WERI-Rb-1 (cell line): Measurements from ENCODE around the gene WWTR1.

ENCODE experiments used
- DNase-seq: peaks from one replicate; pipeline ENCODE4 v3.0.0-alpha.2; 2020
- H3K27ac ChIP-seq: fragments of 250-450 bp; sonication (Bioruptor Pico); 2 replicates; pipeline ENCODE4 v1.5.1; 2020; ENCODE audit warnings: mild to moderate bottlenecking, moderate library complexity
- H3K27me3 ChIP-seq: fragments of 250-450 bp; sonication (Bioruptor Pico); 2 replicates; pipeline ENCODE4 v1.5.1; 2021; ENCODE audit warnings: mild to moderate bottlenecking, low read depth, moderate library complexity; ENCODE audit not compliant: insufficient read depth, severe bottlenecking
- H3K36me3 ChIP-seq: fragments of 250-450 bp; sonication (Bioruptor Pico); 2 replicates; pipeline ENCODE4 v1.5.1; 2020; ENCODE audit warnings: mild to moderate bottlenecking, moderate library complexity
- H3K4me3 ChIP-seq: 2 replicates; pipeline ENCODE4 v1.5.1; 2011; ENCODE audit warnings: low read depth, mild to moderate bottlenecking, control low read depth, low read length
- H3K9me3 ChIP-seq: fragments of 250-450 bp; sonication (Bioruptor Pico); 2 replicates; pipeline ENCODE4 v1.5.1; 2021; ENCODE audit warnings: mild to moderate bottlenecking, moderate library complexity; ENCODE audit not compliant: severe bottlenecking
- TF ChIP-seq, protein P1 (sequence below): IDR thresholded peaks from 2 replicates; pipeline ENCODE4 v1.5.1; 2011; ENCODE audit warnings: low read depth, mild to moderate bottlenecking, control low read depth, inconsistent platforms, low read length

The WWTR1 gene

DNA sequence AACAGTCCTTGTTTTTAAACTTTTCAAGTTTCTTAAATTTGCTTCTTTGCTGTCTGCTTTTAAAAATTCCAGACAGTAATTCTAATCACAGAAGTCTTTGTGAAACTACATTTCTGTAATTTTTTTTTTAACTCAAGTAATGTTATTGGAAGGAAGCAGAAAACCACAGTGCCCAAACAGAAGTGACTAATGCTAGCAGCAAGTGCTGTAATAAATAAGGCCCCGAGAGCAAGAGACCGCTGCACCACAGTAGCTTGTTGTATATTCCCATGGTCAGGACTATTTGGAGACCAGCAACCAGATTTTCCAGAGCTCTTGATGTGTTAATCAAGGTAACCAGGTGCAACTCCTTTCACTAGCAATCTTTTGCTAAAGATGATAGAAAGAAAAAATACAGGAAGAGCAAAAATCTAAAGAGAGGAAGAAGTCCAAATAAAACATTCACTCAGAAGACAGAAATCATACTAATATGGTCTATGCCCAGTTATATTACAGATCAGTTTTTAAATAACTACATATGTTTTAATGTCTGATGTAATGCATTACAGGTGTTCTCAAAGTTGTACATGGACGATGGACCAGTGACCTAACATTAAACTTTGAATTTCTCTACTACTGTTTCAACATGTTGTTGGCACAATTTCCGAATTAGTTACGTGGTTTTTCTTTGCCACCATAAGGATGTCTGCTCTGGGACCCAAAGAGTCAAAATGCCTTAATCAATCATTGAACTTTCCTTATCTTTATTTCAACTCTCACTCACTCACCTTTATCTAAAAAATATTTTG, 36.4 kb downstream of the WWTR1 start:
- Histone ChIP-seq H3K9me3 (no peaks in the 10 kb centered on the region), H3K27ac (no peak overlapping the region), H3K4me3 (no peak overlapping the region), H3K27me3 (no peaks in the 10 kb centered on the region), H3K36me3 (no peaks in the 10 kb centered on the region)
- TF ChIP-seq, protein P1, sequence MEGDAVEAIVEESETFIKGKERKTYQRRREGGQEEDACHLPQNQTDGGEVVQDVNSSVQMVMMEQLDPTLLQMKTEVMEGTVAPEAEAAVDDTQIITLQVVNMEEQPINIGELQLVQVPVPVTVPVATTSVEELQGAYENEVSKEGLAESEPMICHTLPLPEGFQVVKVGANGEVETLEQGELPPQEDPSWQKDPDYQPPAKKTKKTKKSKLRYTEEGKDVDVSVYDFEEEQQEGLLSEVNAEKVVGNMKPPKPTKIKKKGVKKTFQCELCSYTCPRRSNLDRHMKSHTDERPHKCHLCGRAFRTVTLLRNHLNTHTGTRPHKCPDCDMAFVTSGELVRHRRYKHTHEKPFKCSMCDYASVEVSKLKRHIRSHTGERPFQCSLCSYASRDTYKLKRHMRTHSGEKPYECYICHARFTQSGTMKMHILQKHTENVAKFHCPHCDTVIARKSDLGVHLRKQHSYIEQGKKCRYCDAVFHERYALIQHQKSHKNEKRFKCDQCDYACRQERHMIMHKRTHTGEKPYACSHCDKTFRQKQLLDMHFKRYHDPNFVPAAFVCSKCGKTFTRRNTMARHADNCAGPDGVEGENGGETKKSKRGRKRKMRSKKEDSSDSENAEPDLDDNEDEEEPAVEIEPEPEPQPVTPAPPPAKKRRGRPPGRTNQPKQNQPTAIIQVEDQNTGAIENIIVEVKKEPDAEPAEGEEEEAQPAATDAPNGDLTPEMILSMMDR: no peak
- no peak for DNase-seq

DNA sequence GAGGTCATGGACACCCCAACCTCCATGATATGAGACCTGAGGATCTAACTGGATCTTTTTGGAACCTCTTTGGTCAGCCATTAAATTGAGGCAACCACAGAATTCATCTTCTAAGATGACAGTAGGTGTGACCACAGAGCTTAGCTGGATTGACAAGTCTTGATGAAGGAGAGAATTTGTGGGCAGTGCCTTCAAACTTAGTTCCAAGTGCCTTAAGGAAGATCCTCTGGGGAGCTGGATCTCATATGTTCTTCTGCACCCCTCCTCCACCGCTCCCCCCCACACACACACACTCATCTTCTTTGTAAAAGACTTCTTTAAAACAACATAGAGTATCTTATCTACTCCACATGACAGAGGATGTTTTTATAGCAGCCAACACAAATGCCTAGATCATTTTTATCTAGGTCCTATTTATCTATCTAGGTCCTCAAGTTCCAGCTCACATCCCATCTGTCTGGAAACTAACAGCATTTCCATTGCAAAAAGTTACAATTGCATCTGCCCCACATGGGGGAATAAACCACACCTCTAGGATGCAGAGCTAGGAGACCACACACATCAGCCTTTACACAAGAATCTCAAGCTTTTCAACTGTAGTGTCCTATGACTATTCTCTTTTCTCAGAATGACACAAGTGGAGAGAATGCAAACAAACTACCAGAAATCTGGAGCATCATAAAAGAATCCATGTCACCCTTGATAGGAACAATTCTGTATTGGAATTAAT, 37.4 kb downstream of the WWTR1 start:
- Histone ChIP-seq H3K4me3 (no peak overlapping the region), H3K27ac (no peak overlapping the region), H3K36me3 (no peaks in the 10 kb centered on the region), H3K9me3 (no peaks in the 10 kb centered on the region), H3K27me3 (no peaks in the 10 kb centered on the region)
- DNase-seq: no peak
- TF ChIP-seq, protein P1: no peak

DNA sequence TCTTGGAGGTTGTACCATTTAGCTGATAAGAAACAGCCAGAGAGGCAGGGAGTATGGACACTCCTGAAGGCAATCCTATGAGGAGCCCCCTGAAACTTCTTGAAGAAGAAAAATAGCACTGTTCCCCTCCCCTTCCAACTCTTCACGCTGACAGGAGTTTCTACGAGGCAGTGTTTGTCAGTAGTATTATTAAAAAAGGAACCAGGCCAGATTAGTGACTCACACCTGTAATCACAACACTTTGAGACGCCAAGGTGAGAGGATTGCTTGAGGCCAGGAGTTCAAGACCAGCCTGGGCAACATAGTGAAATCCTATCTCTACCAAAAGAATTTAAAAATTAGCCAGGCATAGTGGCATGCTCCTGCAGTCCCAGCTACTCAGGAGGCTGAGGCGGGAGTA, 38.7 kb downstream of the WWTR1 start:
- DNase-seq: no peak
- no peaks in the 10 kb centered on the region for H3K27me3 ChIP-seq
- no peak overlapping the region for H3K4me3 ChIP-seq
- H3K9me3 ChIP-seq: no peaks in the 10 kb centered on the region
- TF ChIP-seq, protein P1: no peak
- no peak overlapping the region for H3K27ac ChIP-seq
- H3K36me3 ChIP-seq: no peaks in the 10 kb centered on the region

DNA sequence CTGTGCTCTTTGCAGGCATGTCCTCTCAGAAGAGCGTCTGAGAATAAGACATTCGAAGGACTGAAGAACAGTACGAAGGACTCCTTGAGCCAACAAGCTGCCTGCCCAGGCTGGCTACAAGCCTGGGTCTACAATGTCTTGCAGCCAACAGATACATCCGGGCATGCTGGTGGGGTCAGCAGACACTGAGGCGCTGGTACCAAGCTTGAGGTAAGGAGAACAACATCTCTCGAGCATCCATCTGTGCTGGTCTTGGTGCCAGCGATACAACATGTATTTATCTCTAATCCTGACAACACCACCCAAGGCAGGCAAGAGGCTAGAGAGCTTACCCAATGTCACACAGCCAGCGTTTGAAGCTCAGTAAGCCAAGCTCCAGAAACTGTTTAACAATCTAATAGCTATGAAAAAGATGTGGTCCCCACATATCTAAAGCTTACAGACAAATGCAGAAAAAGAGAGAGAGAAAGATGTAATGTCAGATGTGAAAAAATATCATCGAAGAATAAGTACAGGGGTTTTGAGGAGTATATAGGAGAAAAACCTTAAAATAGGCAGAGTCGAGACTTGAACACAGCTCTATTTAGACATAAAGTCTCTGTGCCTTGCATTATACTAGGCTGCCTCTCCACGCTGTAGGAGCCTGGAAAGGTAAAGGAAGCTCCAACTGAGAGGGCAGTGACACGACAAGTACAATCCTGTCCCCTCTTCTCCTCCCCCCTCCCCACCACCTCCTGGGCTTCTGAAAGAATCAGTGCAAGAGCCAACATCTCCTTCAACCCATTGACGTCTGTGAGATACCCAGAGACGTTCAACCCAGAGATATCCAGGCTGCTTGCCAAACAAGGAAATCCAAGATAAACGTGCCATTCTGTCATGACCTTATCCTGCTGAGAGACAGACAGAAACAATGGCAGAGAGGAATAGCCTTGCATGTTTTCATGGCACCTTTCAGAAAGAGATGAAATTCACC, 39.4 kb downstream of the WWTR1 start:
- TF ChIP-seq, protein P1: no peak
- H3K27me3 ChIP-seq: no peaks in the 10 kb centered on the region
- H3K27ac ChIP-seq: no peak overlapping the region
- no peaks in the 10 kb centered on the region for H3K36me3 ChIP-seq
- no peak for DNase-seq
- no peak overlapping the region for H3K4me3 ChIP-seq
- no peaks in the 10 kb centered on the region for H3K9me3 ChIP-seq

DNA sequence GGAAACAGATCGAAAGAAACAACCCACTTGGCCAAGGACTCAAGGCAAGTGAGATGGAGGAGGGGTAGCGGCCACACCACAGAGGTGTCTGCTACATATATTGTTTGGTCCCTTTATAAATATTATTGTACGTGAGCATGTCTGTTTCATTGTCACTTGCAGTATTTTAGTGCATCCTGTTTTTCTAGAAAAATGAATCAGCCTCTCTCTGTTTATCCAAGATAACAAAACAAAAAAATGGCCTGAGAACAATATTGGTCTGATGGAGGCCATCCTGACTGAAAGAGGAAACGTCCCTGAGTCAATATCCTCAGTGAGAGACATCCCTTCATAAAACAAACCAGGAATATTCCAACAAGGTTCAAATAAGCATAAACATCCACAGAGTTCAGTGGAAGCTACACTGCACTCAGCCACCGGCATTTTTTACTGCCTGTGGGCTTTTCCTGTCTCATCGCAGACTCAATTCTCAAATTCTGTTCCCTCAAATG, 42.0 kb downstream of the WWTR1 start:
- TF ChIP-seq, protein P1: no peak
- H3K27me3 ChIP-seq: no peaks in the 10 kb centered on the region

More for the DNA sequence above, 42.0 kb downstream of the WWTR1 start:
- no peaks in the 10 kb centered on the region for H3K36me3 ChIP-seq
- H3K4me3 ChIP-seq: no peak overlapping the region
- no peak for DNase-seq
- no peak overlapping the region for H3K27ac ChIP-seq
- H3K9me3 ChIP-seq: no peaks in the 10 kb centered on the region
